ENCODE results near the gene ARID1B. TPM values are rescaled to one million over a fixed set of nuclear protein-coding genes. Genes with fewer than 3 reads are reported as not detected.

ARID1B gene
- total RNA-seq, 2 donors from 2014 or later, result 65.1 to 99.4 TPM

- no peaks in the 10 kb centered on the region for H3K36me3 ChIP-seq
- peaks cover 3% of the 10 kb centered on the region for H3K4me1 ChIP-seq (replicated peaks)
- no peaks in the 10 kb centered on the region for H3K27me3 ChIP-seq (replicated peaks; ENCODE audit: insufficient read depth)
- H3K9me3 ChIP-seq, result no peaks in the 10 kb centered on the region
- TF ChIP-seq, protein P1, sequence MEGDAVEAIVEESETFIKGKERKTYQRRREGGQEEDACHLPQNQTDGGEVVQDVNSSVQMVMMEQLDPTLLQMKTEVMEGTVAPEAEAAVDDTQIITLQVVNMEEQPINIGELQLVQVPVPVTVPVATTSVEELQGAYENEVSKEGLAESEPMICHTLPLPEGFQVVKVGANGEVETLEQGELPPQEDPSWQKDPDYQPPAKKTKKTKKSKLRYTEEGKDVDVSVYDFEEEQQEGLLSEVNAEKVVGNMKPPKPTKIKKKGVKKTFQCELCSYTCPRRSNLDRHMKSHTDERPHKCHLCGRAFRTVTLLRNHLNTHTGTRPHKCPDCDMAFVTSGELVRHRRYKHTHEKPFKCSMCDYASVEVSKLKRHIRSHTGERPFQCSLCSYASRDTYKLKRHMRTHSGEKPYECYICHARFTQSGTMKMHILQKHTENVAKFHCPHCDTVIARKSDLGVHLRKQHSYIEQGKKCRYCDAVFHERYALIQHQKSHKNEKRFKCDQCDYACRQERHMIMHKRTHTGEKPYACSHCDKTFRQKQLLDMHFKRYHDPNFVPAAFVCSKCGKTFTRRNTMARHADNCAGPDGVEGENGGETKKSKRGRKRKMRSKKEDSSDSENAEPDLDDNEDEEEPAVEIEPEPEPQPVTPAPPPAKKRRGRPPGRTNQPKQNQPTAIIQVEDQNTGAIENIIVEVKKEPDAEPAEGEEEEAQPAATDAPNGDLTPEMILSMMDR (IDR thresholded peaks at IDR 0.05), result no peak
- TF ChIP-seq POLR2AphosphoS5 (IDR thresholded peaks at IDR 0.05) (no peak), POLR2A (IDR thresholded peaks at IDR 0.05) (no peak)
- 6% methylated on average over 1 of the region's 1 CpG for WGBS
- no peak overlapping the region for H3K4me3 ChIP-seq
- H3K27ac ChIP-seq, result no peak overlapping the region
- intact Hi-C loops (cut with DNase I), result no loop called here
- DNase-seq (ENCODE audit: low spot score), result no peak
Measured at GRCh38 chr6:157060440-157060952, 283.3 kb downstream of the ARID1B start.

DNA sequence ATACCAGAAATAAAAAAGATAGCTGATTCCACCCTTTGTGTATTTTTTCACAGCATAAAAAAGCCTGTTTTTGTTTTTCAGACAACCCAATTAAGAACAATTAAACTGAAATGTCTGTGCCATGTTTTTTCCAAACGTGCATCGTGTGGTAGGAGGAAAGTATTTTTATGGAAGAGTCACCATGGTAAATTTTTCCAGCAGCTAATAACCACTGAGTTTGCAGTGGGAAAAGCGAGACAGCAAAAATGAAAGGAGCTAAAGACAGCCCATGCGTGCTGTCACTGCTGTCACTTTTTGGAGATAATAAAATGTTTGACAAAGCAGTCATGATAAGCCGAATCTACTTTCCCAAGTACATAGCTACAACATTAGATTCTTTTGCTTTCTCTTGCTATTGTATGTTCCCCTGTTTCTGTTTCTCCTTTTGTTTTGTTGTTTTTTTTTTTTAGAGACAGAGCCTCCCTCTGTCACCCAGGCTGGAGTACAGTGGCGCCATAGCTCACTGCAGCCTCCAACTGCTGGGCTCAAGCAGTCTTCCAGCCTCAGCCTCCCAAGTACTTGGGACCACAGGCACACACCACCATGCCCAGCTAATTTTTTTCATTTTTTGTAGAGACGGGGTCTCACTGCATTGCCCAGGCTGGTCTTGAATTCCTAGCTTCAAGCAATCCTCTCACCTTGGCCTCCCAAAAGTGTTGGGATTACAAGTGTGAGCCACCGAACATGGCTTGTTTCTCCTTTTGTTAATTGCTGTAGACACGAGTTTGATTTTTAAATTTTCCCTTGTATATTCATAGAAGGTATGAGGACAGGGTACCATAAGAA lies 284.8 kb downstream of the ARID1B start:
- DNase-seq (ENCODE audit: low spot score), result no peak
- TF ChIP-seq POLR2AphosphoS5 (IDR thresholded peaks at IDR 0.05) (no peak), POLR2A (IDR thresholded peaks at IDR 0.05) (no peak)
- TF ChIP-seq, protein P1 (IDR thresholded peaks at IDR 0.05), result no peak
- Histone ChIP-seq H3K36me3 (no peaks in the 10 kb centered on the region), H3K9me3 (no peaks in the 10 kb centered on the region), H3K4me1 (replicated peaks) (peaks cover 3% of the 10 kb centered on the region), H3K4me3 (no peak overlapping the region), H3K27ac (no peak overlapping the region), H3K27me3 (replicated peaks; ENCODE audit: insufficient read depth) (no peaks in the 10 kb centered on the region)
- 87% methylated on average over 9 of the region's 9 CpGs for WGBS
- intact Hi-C loops (cut with DNase I), result no loop called here

GRCh38 chr6:157063176-157063905 lies 286.2 kb downstream of the ARID1B start:
- intact Hi-C loops (cut with DNase I), result no loop called here
- TF ChIP-seq POLR2AphosphoS5 (IDR thresholded peaks at IDR 0.05) (no peak), POLR2A (IDR thresholded peaks at IDR 0.05) (no peak)
- TF ChIP-seq, protein P1 (IDR thresholded peaks at IDR 0.05), result no peak
- H3K27me3 ChIP-seq (replicated peaks; ENCODE audit: insufficient read depth), result no peaks in the 10 kb centered on the region
- no peak overlapping the region for H3K27ac ChIP-seq
- peaks cover 3% of the 10 kb centered on the region for H3K4me1 ChIP-seq (replicated peaks)
- H3K4me3 ChIP-seq, result no peak overlapping the region
- H3K9me3 ChIP-seq, result no peaks in the 10 kb centered on the region
- 61% methylated on average over 2 of the region's 2 CpGs for WGBS
- no peaks in the 10 kb centered on the region for H3K36me3 ChIP-seq
- no peak for DNase-seq (ENCODE audit: low spot score)

GRCh38 chr6:157063923-157064322 lies 286.7 kb downstream of the ARID1B start:
- no peak overlapping the region for H3K4me3 ChIP-seq
- peaks cover 3% of the 10 kb centered on the region for H3K4me1 ChIP-seq (replicated peaks)
- no peak overlapping the region for H3K27ac ChIP-seq
- H3K36me3 ChIP-seq, result no peaks in the 10 kb centered on the region
- DNase-seq (ENCODE audit: low spot score), result no peak
- 83% methylated on average over 5 of the region's 5 CpGs for WGBS
- TF ChIP-seq, protein P1 (IDR thresholded peaks at IDR 0.05), result no peak
- TF ChIP-seq POLR2AphosphoS5 (IDR thresholded peaks at IDR 0.05) (no peak), POLR2A (IDR thresholded peaks at IDR 0.05) (no peak)
- intact Hi-C loops (cut with DNase I), result no loop called here
- H3K9me3 ChIP-seq, result no peaks in the 10 kb centered on the region
- H3K27me3 ChIP-seq (replicated peaks; ENCODE audit: insufficient read depth), result no peaks in the 10 kb centered on the region

Measured in prostate gland (tissue), 2 donors.